KMS-11 (cell line): ENCODE data around the gene XAB2.

Experiments
- H2AFZ ChIP-seq: fragments of 200-600 bp; sonication (generic); 2 replicates; pipeline ENCODE4 v1.6.1; 2016; ENCODE audit warnings: antibody characterized with exemption, mixed run types, low read depth
- H3K27ac ChIP-seq: fragments of 200-600 bp; sonication (generic); 2 replicates; pipeline ENCODE4 v1.6.1; 2016; ENCODE audit warnings: mild to moderate bottlenecking, mixed run types
- H3K27me3 ChIP-seq: fragments of 200-600 bp; sonication (generic); 2 replicates; pipeline ENCODE4 v1.6.1; 2017; ENCODE audit warnings: mild to moderate bottlenecking, low read depth, mixed run types, moderate library complexity; ENCODE audit not compliant: insufficient read depth
- H3K36me3 ChIP-seq: fragments of 200-600 bp; sonication (generic); 2 replicates; pipeline ENCODE4 v1.6.1; 2017; ENCODE audit warnings: mild to moderate bottlenecking, mixed run types; ENCODE audit not compliant: insufficient read depth
- H3K4me1 ChIP-seq: fragments of 200-600 bp; sonication (generic); 2 replicates; pipeline ENCODE4 v1.6.1; 2016; ENCODE audit warnings: mild to moderate bottlenecking, low read depth, mixed run types; ENCODE audit not compliant: poor library complexity, severe bottlenecking
- H3K4me2 ChIP-seq: fragments of 200-600 bp; sonication (generic); 2 replicates; pipeline ENCODE4 v1.7.0; 2016; ENCODE audit warnings: mild to moderate bottlenecking, mixed run types
- H3K4me3 ChIP-seq: fragments of 200-600 bp; sonication (generic); IDR thresholded peaks from 2 replicates; pipeline ENCODE4 v1.6.1; 2017; ENCODE audit warnings: low read depth, low read length, mixed read lengths; ENCODE audit not compliant: insufficient read depth
- H3K79me2 ChIP-seq: fragments of 200-600 bp; sonication (generic); 2 replicates; pipeline ENCODE4 v1.6.1; 2016; ENCODE audit warnings: low read depth, mixed run types; ENCODE audit not compliant: insufficient read depth
- H3K9ac ChIP-seq: fragments of 200-600 bp; sonication (generic); 2 replicates; pipeline ENCODE4 v1.6.1; 2016; ENCODE audit warnings: mild to moderate bottlenecking, mixed run types
- H4K20me1 ChIP-seq: fragments of 200-600 bp; sonication (generic); 2 replicates; pipeline ENCODE4 v1.6.1; 2016; ENCODE audit warnings: mild to moderate bottlenecking, mixed run types; ENCODE audit not compliant: insufficient read depth
- TF ChIP-seq, protein P1 (sequence below): fragments of 200-600 bp; sonication (generic); conservative IDR thresholded peaks from 2 replicates; pipeline ENCODE4 v1.6.1; 2017; ENCODE audit warnings: low read depth, mild to moderate bottlenecking, antibody characterized with exemption, low read length, moderate library complexity, mixed read lengths

Gene XAB2

DNA sequence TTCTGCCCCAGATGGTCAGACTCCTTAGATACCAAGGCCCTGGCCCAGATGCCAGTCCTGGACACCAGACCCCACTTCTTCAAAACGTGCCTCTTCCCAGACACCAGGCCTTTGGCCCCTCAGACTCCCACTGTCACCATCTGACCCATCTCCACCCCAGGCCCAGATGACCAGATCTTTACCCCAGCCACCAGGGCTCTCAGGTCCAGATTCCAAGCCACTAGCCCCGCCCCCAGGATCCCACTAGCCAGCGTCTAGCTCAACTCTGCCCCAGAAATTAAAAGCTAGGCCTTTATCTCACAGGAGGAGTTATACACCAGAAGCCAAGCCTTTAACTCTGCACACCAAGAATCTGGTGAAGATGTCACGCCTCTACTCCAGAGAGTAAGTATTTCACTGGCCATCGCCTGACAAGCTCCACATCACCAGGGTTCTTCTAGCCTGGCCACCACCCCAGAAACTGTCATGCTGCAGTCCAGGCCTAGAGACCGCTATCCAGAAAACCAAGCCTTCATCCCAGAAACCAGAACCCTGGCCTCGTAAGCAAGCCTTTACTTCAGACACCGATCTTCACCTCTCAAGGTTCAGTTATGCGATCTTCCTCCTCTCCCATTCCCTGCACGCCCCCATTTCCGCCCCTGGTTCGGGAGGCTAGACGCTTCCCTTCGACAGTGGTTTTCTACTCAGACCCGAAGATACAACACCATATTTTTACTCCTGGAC, 595 bp downstream of the XAB2 start:
- Histone ChIP-seq H3K27me3 (no peaks in the 10 kb centered on the region), H3K36me3 (no peaks in the 10 kb centered on the region), H2AFZ (peak overlapping the region; percentile 28; the same call in 1 of the 2 replicates), H3K4me1 (peaks cover 12% of the 10 kb centered on the region), H3K4me3 (no peak overlapping the region), H3K9ac (peak overlapping the region; percentile 61), H4K20me1 (no peaks in the 10 kb centered on the region), H3K4me2 (peak overlapping the region; percentile 90), H3K79me2 (peaks cover 45% of the 10 kb centered on the region), H3K27ac (peak overlapping the region; percentile 16; the same call in 1 of the 2 replicates)
- TF ChIP-seq, protein P1, sequence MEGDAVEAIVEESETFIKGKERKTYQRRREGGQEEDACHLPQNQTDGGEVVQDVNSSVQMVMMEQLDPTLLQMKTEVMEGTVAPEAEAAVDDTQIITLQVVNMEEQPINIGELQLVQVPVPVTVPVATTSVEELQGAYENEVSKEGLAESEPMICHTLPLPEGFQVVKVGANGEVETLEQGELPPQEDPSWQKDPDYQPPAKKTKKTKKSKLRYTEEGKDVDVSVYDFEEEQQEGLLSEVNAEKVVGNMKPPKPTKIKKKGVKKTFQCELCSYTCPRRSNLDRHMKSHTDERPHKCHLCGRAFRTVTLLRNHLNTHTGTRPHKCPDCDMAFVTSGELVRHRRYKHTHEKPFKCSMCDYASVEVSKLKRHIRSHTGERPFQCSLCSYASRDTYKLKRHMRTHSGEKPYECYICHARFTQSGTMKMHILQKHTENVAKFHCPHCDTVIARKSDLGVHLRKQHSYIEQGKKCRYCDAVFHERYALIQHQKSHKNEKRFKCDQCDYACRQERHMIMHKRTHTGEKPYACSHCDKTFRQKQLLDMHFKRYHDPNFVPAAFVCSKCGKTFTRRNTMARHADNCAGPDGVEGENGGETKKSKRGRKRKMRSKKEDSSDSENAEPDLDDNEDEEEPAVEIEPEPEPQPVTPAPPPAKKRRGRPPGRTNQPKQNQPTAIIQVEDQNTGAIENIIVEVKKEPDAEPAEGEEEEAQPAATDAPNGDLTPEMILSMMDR = no peak

DNA sequence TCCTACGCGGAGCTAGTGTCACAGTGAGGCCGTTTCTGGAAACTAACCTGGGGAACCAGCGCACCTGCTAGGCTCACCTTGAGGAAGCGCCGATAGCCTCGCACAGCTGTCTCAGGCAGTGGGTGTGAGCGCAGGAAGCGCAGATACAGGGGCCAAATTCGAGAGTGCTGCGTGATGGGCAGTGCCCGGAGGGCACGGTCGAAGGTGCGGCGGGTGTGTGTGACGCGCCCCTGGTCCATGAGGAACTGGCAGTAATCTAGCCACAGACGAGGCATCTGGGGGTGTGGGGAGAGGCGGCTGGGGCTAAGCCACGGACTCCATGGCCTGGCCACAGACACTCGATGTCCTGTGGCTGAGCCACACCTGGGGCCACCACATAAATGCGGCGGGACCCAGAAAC, 2.2 kb downstream of the XAB2 start:
- H3K79me2 ChIP-seq = peaks cover 45% of the 10 kb centered on the region
- no peak overlapping the region for H3K4me2 ChIP-seq
- H2AFZ ChIP-seq = no peak overlapping the region
- no peak overlapping the region for H3K4me3 ChIP-seq
- no peaks in the 10 kb centered on the region for H3K36me3 ChIP-seq
- H3K27ac ChIP-seq = no peak overlapping the region
- H4K20me1 ChIP-seq = no peaks in the 10 kb centered on the region
- no peak overlapping the region for H3K9ac ChIP-seq
- H3K27me3 ChIP-seq = no peaks in the 10 kb centered on the region
- peaks cover 12% of the 10 kb centered on the region for H3K4me1 ChIP-seq
- TF ChIP-seq, protein P1 = no peak

DNA sequence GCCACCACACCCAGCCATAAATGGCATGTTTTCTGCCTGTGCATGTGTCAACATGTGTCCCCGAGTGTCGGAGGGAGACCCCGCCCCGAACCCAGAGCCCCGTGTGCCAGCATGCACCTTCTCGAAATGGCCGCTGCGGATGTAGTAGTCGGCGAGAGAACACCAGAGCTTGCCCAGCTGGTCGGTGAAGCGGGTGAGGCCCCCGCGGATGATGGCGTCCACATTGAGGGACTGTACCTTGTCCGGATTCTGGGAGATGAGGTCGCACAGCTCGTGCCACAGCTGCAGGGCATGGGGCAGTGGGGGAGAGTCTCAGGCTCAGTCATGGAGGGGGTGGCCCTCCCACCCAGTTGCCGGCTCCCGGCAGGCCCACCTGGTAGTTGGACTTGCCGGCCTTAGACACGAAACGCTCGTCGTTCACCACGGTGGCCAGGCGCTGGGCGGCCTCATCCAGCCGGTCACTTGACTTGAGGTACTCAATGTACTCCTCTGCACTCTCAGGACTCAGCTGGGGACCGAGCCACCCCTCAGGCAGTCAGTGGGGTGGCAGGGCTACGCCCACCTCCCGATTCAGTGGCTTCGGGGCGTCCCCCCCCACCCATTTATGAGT, 3.5 kb downstream of the XAB2 start:
- no peaks in the 10 kb centered on the region for H3K36me3 ChIP-seq
- TF ChIP-seq, protein P1 = no peak
- no peak overlapping the region for H3K4me3 ChIP-seq
- H4K20me1 ChIP-seq = no peaks in the 10 kb centered on the region
- H3K9ac ChIP-seq = no peak overlapping the region
- no peaks in the 10 kb centered on the region for H3K27me3 ChIP-seq
- no peak overlapping the region for H2AFZ ChIP-seq
- H3K4me1 ChIP-seq = peaks cover 11% of the 10 kb centered on the region
- H3K79me2 ChIP-seq = peaks cover 42% of the 10 kb centered on the region
- H3K27ac ChIP-seq = no peak overlapping the region
- no peak overlapping the region for H3K4me2 ChIP-seq

DNA sequence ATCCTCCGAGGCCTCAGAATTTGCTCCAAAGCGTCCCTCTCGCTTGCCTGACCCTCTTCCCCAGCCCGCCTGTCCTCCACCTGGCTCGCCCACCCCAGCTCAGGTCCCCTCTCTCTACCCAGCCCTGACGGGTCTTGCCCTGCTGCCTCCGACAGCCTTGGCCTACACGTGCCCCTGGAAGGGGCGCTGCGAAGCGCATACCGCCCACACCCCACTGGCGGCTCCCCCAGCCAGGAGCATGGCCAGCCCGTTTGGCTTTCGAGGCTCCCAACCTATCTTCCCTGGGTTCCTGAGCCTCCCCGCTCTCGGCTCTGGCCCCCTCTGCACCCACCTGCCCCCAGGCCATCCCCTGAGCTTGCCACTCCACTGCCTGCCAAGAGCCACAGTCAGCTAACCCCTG, 4.5 kb downstream of the XAB2 start:
- peaks cover 5% of the 10 kb centered on the region for H3K4me1 ChIP-seq
- H3K4me3 ChIP-seq = no peak overlapping the region
- no peak overlapping the region for H3K4me2 ChIP-seq
- H4K20me1 ChIP-seq = no peaks in the 10 kb centered on the region
- H3K36me3 ChIP-seq = no peaks in the 10 kb centered on the region
- H3K27me3 ChIP-seq = no peaks in the 10 kb centered on the region
- H3K27ac ChIP-seq = no peak overlapping the region
- H3K9ac ChIP-seq = no peak overlapping the region
- H3K79me2 ChIP-seq = peaks cover 32% of the 10 kb centered on the region
- H2AFZ ChIP-seq = no peak overlapping the region
- TF ChIP-seq, protein P1 = no peak
